Fibroblast of villous mesenchyme (primary cell): ENCODE data around the gene ADPRH. TPM values are rescaled to one million over a fixed set of nuclear protein-coding genes. Genes with fewer than 3 reads are reported as not detected.

ENCODE experiments used
- DNase-seq: peaks from one replicate; pipeline ENCODE4 v3.0.0-alpha.2; 2010; ENCODE audit warnings: low read depth
- H3K4me3 ChIP-seq: 2 replicates; pipeline ENCODE4 v1.5.1; 2011; ENCODE audit warnings: low read depth, mild to moderate bottlenecking, low read length
- total RNA-seq: library from RNA; depleted of rRNA; stranded (reverse); fragments of >200 nt; gene quantifications from 2 replicates; pipeline ENCODE4 v1.2.3, GENCODE V29; 2012
- TF ChIP-seq, protein P1 (sequence below): IDR thresholded peaks from 2 replicates; pipeline ENCODE4 v1.5.1; 2012; ENCODE audit warnings: low read depth, mild to moderate bottlenecking, low read length; ENCODE audit not compliant: insufficient read depth

Gene ADPRH
- total RNA-seq, 1 donor, result 3.0 TPM

DNA sequence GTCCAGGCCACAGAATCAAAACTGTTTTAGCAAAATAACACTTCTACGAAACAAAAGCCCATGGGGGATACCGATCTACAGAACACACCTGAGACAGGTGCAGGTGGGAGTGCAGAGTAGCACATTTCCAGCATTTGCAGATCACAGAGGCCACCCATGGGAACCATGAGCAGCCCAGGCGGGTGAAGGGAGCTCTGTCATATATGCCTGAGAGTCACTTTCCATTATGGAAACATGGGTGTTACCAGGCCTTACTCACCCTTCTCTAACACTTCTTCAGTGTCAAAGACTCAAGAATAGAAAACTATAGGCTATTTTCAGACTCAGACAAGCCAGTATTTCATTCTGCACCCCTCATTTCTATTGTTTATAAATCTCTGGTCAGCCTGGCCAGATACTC, 21.9 kb downstream of the ADPRH start:
- H3K4me3 ChIP-seq, result no peak overlapping the region
- TF ChIP-seq, protein P1, sequence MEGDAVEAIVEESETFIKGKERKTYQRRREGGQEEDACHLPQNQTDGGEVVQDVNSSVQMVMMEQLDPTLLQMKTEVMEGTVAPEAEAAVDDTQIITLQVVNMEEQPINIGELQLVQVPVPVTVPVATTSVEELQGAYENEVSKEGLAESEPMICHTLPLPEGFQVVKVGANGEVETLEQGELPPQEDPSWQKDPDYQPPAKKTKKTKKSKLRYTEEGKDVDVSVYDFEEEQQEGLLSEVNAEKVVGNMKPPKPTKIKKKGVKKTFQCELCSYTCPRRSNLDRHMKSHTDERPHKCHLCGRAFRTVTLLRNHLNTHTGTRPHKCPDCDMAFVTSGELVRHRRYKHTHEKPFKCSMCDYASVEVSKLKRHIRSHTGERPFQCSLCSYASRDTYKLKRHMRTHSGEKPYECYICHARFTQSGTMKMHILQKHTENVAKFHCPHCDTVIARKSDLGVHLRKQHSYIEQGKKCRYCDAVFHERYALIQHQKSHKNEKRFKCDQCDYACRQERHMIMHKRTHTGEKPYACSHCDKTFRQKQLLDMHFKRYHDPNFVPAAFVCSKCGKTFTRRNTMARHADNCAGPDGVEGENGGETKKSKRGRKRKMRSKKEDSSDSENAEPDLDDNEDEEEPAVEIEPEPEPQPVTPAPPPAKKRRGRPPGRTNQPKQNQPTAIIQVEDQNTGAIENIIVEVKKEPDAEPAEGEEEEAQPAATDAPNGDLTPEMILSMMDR, result no peak
- no peak for DNase-seq

DNA sequence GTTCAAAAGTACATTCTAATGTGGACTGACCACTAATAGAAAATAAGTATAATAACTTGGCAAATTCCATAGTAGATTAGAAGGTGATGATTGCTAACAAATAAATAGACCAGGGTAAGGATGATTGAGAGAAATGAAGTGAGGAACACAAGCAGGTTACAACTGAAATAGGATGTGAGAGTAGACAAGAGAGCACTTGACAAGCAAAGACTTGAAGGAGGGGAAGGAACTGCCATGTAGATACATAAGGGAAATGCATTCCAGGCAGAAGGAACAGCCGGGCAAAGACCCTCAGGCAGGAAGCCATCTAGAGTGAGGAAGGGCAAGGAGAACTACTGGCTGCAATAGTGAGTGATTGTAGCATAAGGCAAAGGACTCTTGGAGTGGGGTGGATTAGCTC, 23.4 kb downstream of the ADPRH start:
- DNase-seq, result no peak
- H3K4me3 ChIP-seq, result no peak overlapping the region
- TF ChIP-seq, protein P1, result no peak

DNA sequence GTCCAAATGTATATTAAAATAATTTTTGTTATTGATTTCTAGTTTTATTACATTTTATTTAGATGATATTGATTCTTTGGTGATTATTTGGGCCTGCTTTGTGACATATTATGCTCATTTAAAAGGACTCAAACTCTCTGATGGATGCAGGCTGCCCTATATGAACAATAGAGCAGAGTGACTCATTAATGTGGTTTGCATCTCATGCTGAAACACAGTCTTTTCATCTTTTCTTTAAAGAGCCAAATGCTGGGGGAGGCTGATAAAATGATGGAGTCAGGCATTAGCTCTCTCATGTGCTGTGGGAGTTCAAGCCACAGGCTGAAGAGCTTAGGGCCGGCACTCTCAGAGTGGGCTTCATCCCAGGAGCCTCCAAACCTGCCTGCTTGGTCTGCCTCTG, 25.6 kb downstream of the ADPRH start:
- H3K4me3 ChIP-seq, result no peak overlapping the region
- TF ChIP-seq, protein P1, result no peak
- no peak for DNase-seq

DNA sequence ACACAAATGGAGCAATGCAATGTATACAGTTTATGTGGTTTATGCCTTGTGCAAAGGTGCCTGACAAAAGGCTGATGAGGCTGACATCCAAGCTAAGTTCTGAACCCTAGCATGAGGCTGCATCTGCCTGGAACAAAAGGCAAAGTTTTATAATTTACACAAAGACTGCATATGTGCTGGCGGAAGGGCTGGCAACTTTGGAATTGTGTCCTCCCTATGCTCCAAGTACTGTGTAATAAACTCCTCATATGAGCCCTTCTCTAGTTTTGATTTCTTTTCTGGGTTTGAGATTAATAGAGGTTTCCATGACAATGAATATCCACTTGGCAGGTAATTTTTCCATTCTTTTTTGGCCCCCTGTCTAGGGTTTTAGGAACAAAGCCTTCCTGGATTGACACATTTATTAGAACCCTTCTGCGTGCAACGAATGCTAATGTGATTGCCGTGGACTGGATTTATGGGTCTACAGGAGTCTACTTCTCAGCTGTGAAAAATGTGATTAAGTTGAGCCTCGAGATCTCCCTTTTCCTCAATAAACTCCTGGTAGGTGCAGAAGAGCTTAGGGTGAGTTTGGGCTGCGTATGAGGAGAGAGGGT, 29.2 kb downstream of the ADPRH start:
- no peak overlapping the region for H3K4me3 ChIP-seq
- TF ChIP-seq, protein P1, result no peak
- DNase-seq, result no peak

DNA sequence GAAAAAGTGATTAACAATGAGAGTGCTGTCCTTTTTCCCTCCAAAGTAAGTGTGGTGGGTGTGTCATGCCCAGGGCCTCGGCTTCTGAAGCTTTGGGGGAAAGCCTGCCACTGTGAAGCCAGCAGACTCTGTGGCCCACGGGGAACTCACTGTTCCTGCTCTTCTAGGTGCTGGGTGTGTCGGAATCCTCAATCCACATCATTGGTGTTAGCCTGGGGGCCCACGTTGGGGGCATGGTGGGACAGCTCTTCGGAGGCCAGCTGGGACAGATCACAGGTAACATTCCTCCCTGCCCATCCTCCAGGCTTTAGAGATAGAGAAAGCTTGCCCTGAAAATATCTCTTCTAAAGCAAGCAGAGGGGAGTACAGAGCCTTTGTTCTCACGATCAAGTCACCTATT, 30.0 kb downstream of the ADPRH start:
- TF ChIP-seq, protein P1, result no peak
- no peak for DNase-seq
- H3K4me3 ChIP-seq, result no peak overlapping the region

DNA sequence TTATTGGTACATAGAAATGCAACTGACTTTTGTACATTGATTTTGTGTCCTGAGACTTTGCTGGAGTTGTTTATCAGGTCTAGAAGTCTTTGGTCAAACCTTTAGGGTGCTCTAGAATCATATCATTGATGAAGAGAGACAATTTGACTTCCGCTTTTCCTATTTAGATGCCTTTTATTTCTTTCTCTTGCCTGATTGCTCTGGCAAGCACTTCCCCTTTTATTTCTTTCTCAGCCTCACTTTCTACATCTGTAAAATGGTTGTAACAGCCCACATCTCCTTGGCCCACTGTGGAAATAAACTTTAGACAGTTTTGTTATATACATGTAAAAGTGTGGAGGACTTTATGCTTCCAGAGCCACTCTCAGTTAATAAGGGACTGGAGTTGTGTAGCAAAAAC, 32.4 kb downstream of the ADPRH start:
- TF ChIP-seq, protein P1, result no peak
- no peak overlapping the region for H3K4me3 ChIP-seq
- no peak for DNase-seq

DNA sequence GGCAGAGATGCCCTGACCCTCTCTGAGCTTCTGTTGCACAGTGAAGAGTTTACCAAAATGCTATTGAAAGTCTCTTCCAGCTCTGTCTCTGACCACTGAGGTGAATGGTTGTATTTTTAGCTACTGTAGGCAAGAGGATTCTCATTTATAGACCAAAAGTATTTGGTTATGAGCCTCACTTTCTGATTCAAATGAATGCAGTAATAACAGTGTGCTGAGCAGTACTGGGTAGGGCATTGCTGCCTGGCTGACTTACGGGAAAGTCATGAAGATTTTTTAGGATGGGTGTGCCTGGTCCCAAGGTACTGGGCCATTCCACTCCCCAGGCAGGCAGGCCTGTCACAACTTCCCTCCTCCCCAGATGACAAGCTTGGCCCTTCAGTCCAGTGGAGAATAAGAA, 33.9 kb downstream of the ADPRH start:
- DNase-seq, result no peak
- no peak overlapping the region for H3K4me3 ChIP-seq
- TF ChIP-seq, protein P1, result no peak
